ENCODE data around the gene TPSB2.
A peak's percentile ranks its signal among the peaks of the same experiment; 100 is the strongest.
"Not testable (repeated sequence)": the region's sequence is repeated elsewhere in the genome, so short reads cannot be mapped to it uniquely, and the experiment has no call there.

TPSB2 gene

GRCh38 chr16:1230084-1230470 lies at the start of gene TPSB2:
TSS of gene TPSB2 (minus strand) at chr16:1230184. CDS start at chr16:1229951, 233 bp downstream.
- not testable (repeated sequence) for H3K27ac ChIP-seq

GRCh38 chr16:1279081-1279944 lies 49.3 kb upstream of the TPSB2 start:
- no peak overlapping the region for H3K27ac ChIP-seq
- no peak for TF ChIP-seq ZFX (IDR thresholded peaks at IDR 0.05; ENCODE audit: borderline replicate concordance)
- TF ChIP-seq, protein P1, sequence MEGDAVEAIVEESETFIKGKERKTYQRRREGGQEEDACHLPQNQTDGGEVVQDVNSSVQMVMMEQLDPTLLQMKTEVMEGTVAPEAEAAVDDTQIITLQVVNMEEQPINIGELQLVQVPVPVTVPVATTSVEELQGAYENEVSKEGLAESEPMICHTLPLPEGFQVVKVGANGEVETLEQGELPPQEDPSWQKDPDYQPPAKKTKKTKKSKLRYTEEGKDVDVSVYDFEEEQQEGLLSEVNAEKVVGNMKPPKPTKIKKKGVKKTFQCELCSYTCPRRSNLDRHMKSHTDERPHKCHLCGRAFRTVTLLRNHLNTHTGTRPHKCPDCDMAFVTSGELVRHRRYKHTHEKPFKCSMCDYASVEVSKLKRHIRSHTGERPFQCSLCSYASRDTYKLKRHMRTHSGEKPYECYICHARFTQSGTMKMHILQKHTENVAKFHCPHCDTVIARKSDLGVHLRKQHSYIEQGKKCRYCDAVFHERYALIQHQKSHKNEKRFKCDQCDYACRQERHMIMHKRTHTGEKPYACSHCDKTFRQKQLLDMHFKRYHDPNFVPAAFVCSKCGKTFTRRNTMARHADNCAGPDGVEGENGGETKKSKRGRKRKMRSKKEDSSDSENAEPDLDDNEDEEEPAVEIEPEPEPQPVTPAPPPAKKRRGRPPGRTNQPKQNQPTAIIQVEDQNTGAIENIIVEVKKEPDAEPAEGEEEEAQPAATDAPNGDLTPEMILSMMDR (IDR thresholded peaks at IDR 0.05), result no peak

DNA sequence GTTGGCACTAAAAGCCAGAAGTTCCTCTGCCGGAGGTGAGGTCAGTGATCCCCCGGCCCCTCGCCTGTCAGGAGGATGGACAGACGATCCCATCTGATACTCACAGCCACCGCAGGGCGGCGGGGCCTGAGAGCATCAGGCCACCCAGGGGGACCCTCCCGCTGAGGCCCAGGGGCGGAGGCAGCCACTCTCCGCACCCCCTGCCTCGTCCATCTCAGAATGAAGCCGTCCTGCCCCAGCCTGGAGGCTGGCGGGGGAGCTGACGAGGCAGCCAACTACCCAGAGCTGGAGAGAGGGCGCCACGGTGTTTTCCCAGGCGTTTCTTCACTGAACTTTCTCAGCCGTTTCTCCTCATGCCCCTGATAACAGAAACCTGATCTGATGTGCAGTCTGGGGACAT lies 48.5 kb upstream of the TPSB2 start:
- TF ChIP-seq, protein P1 (IDR thresholded peaks at IDR 0.05), result peak; percentile 18
- TF ChIP-seq ZFX (IDR thresholded peaks at IDR 0.05; ENCODE audit: borderline replicate concordance), result no peak
- no peak overlapping the region for H3K27ac ChIP-seq

GRCh38 chr16:1277617-1278282 lies 47.8 kb upstream of the TPSB2 start:
- TF ChIP-seq ZFX (IDR thresholded peaks at IDR 0.05; ENCODE audit: borderline replicate concordance), result no peak
- TF ChIP-seq, protein P1 (IDR thresholded peaks at IDR 0.05), result no peak
- H3K27ac ChIP-seq, result no peak overlapping the region

DNA sequence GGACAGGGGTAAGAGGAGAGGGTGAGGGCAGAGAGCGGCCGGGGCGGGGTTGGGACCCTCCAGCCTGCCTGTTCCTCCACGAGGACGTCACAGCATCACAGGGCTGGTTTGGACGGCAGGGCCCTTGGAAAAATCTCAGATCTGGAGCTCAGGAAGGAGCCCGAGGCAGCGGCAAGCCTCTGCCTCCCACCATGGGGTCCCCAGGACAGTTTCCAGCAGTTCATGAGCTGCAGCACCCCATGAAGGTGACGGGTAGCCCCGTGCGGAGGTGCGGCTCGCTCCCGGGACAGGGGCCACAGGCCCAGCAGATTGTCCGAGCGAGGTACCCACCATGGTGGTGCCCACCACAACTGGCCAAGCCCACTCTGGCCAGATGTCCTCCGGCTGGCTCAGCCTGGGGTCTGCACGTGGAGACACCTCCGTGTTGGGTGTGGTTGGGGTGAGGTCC lies 47.2 kb upstream of the TPSB2 start:
- H3K27ac ChIP-seq, result no peak overlapping the region
- TF ChIP-seq, protein P1 (IDR thresholded peaks at IDR 0.05), result no peak
- TF ChIP-seq ZFX (IDR thresholded peaks at IDR 0.05; ENCODE audit: borderline replicate concordance), result no peak

- TF ChIP-seq ZFX (IDR thresholded peaks at IDR 0.05; ENCODE audit: borderline replicate concordance), result no peak
- TF ChIP-seq, protein P1 (IDR thresholded peaks at IDR 0.05), result no peak
- no peak overlapping the region for H3K27ac ChIP-seq
Measured at GRCh38 chr16:1276580-1276878, 46.5 kb upstream of the TPSB2 start.

DNA sequence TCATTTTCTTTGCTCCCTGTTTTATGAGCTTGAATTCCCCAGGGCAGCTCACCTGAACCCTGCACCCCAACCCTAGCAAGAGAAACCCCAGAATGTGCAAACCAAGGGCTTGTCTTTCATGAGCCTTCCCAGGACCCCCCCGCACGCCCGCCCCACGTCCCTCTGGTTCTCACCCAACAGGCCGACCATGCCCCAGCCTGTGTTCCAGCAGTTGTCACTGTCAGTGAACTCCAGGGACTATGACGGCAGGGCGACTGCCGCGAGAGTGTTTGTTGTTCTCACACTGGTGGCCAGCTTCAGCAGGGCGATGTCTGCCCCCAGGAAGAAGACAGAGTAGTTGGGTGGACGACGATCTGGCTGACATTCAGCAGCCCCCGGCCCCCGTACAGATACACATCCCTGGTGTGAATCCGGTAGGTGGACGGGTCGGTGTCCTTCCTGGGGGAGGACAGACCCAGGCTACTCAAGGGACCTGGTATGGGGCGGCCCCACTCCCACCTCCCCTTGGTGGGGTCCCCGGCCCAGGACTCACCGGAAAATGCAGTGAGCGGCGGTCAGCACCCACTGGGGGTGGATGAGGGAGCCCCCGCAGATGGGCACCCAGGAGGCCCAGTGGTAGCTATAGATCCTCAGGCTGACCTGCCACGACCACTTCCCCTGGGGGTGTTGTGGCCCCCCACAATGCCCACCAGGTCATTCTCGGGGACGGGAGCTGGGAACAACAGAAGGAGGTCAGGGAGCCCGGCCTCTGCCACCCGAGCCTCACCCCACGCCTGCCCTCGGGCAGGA lies 46.0 kb upstream of the TPSB2 start:
- no peak overlapping the region for H3K27ac ChIP-seq
- TF ChIP-seq, protein P1 (IDR thresholded peaks at IDR 0.05), result no peak
- no peak for TF ChIP-seq ZFX (IDR thresholded peaks at IDR 0.05; ENCODE audit: borderline replicate concordance)
